GM03348 (cell line): ENCODE results near the gene PRKRA.
A peak's percentile ranks its signal among the peaks of the same experiment; 100 is the strongest.
"Not testable (repeated sequence)": the region's sequence is repeated elsewhere in the genome, so short reads cannot be mapped to it uniquely, and the experiment has no call there.

Experiments used
- DNase-seq: peaks from one replicate; pipeline ENCODE4 v3.0.0; 2012; ENCODE audit warnings: low spot score

Gene PRKRA

DNA sequence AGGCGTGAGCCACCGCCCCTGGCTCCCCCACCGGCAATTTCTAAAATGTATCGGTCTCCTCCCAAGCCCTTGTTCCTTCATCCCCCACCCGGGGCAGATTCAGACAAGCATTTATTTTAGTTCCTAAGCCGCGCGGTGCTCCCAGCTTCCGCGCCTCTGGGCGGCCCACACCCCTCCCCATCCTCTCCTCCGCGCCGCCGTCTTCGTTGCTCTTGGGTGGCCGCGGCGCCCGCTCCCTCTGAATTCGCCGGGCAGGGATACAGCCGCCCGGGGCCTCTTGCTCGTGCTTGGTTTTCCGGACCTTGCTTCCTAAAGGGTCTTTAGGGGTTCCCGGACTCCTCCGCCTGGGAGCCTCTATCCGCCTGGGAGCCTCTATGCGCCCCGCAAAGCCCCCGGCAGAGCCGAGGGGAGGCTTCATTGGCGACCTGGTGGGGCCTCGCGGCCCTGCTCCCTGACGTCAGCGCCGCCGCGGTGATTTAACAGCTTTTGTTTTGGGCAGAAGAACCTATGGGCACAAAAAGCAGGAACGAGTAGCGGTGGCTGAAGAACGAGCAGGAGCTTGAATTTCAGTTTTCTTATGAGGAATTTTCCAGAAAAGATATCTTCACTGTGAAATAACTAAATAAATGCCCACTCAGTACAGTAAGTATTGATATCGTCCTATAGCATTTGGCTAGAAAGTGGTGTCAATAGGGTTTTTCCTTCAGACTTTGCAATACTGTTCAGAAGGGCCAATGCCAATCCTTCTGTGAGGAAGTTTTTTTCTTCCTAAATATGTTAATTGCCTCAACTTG, 37.3 kb downstream of the PRKRA start:
- peak; percentile 79 for DNase-seq

DNA sequence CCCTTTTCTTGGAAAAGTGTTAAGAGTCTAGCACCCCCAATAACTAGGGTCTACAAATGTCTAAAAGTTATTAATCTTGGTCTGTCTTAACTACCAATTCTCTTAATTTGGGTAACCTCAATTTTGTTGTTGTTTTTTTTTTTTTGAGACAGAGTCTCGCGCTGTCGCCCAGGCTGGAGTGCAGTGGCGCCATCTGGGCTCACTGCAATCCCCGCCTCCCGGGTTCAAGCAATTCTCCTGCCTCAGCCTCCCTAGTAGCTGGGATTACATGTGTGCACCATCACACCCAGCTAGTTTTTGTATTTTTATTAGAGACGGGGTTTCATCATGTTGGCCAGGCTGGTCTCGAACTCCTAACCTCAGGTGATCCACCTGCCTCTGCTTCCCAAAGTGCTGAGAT, 38.5 kb downstream of the PRKRA start:
- DNase-seq: not testable (repeated sequence)

GRCh38 chr2:178412047-178412446, 38.9 kb downstream of the PRKRA start:
- DNase-seq: no peak

DNA sequence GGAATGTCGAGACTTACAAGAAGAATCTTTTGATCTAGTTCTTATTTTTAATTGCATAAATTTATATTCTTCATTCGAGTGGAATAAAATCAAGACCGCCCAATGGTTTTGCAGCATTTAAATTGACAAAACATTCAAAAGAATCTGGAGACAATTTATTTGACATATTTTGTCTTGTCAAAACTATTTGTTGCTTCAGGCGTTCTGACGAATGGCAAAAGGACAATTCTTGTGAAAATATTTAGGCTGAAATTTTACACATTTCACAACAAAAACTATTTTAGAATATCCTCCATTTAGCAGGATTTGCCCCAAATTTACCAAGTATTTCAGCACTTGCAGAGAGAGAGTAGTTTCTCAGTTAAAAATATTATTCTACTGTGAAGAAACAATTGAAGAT, 41.7 kb downstream of the PRKRA start:
- no peak for DNase-seq

GRCh38 chr2:178404368-178404767, 46.6 kb downstream of the PRKRA start:
- peak; percentile 74 for DNase-seq

- DNase-seq: no peak
Observed at GRCh38 chr2:178403671-178404306, 47.2 kb downstream of the PRKRA start.

DNA sequence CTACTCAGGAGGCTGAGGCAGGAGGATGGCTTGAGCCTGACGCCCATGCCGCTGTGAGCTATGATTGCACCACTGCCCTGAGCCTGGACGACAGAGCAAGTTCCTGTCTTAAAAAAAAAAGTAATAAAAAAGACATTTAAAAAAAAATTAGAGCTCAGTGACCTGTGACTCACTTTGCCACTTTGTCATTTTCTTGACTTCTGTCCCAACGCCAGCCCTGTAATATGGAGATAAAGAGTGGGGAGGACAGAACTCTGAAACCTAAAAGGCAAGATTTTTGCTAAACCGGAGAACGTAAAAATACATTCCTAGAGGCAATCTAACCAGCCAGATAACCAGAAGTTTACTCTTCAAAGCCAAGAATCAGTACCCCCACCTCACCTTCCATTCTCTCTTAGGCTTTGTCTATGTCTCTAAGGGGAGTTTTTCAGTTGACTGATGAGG, 49.0 kb downstream of the PRKRA start:
- no peak for DNase-seq

DNA sequence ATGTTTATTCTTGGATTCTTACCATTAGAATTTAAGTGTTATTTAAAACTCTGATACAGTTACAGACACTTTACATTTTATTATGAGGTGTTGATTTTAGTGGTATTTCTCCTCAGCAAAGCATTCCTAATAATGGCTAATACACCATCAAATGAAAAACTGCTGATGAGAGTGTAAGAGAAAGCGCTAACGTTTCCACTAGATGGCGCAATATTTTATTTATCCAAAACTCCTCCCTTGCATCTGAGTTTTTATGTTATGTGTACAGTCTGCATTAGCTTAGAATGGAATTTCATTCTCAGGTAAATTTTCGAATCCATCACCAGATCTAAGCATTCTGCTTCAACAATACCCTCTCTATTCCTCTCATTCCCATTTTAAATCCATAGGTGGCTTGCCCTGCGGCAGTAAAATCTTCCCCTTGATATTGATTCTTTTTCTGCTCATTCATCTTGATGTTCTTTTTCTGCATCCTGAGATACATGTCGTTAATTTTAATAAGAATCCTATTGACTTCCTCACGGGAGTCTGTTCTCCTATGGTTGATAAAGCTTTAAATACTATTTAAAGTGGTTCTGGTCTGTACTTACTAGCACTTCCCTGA, 53.9 kb downstream of the PRKRA start:
- peak; percentile 57 for DNase-seq

DNA sequence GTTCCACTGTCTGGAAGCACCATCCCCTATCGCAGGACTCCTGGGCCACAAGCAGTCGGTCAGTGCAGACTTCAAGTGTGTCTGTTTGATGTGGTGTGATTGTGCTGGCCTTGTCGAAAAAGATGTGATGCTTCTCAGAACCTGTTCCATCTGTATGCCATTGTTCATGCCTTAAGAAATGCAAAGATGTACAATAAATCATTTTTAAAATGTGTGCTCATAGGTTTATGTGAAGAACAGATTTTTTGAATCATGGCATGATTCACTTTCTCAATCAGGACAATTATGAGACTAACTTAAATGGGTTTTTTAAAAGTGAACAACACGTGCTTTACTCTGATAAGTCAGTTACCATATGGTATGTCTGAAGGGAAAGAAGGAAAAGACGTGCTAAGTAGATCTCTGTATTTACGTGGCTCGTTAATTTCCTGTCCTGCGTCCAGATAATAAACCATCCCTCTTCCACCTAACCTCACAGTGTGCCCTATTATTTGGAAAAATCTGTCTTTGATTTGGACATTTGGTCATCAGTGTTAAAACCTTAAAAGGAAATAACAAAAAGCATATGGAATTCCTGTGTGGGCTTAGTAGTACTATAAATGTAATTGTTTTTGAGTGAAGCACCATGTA, 54.9 kb downstream of the PRKRA start:
- no peak for DNase-seq

DNA sequence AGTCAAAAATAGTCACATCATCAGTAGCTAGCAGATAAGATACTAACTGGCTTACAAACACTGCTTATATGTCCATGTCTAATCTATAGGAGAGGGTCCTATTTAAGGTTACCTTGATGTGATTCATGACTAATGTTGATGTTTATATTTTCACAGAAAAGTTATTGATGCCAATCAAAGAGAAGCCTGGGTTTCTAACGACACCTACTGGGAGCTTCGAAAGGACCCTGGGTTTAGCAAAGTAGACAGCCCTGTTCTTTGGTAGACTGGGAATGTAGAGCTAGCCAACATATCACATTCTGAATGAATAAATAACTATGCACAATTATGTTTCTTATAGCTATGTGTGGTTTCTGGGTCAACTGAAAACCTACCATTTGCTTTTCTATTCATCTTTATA, 55.7 kb downstream of the PRKRA start:
- DNase-seq: no peak

DNA sequence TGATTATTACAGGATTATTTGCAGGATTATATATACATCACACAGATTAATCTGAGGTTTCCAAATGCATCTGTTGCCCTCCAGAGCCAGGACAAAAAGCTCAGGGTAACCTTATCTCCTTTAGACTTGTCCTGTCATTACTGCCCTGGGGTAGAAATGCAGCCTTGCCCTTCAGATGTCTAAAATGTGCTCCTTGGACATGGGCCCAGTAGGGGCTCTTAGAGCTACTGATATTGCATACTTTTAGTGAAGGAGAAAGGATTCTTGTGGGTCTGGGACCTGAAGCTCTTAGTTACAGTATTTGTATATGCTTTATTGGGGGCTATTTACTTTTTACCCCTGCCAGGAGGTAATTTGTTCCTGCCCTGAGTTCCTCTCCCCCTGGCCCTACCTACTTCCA, 56.1 kb downstream of the PRKRA start:
- no peak for DNase-seq

DNA sequence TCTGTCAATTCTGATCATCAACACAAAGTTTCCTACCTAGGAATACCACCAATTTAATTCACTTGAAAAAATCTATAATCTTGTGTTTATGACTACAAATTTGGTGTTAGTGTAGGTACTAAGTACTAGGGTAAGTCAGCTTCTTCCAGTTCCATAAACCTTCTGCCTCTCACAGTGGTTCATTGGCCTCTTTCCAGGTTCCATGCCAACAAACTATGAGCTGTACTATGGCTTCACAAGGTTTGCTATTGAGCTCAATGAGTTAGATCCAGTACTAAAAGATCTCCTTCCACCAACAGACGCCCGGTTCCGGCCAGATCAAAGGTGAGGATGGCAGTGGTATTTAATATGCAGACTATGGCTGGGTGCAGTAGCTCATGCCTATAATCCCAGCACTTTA, 58.8 kb downstream of the PRKRA start:
- no peak for DNase-seq

DNA sequence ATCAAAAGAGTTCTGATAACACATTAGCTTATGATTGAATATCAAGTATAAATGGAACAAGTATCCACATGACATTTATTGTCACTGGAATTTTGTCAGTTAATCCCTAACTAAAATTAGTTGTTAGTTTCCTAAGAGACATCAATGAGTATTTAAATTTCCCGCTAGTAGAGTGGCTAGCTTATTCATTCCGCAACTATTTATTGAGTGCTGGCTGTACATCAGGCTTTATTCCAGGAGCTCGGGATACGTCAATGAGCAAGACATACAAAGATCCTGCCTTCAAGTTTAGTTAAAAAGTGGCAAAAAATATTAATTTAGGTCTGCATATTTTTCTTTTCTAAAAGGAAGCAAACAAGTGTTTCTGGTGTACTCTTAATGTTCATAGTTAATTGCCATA, 59.3 kb downstream of the PRKRA start:
- no peak for DNase-seq

DNA sequence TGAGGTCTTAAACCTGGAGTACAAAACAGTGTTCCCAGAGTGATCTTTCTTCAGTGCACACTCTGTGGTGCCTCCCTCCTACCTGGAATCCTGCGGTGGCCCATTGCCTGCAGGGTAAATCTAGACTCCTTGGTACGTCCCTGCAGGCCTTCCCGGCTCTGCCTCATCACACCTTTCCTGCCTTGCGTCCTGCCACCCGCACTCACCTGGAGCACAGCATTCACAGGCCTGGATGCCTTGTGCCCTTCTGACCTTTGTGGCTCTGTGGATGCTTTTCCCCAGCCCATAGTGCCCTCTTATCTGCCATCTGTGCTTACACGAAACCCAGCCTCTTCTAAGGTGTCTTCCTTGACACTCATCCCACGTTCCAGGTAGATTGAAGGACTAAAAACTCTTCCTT, 62.7 kb downstream of the PRKRA start:
- DNase-seq: no peak

DNA sequence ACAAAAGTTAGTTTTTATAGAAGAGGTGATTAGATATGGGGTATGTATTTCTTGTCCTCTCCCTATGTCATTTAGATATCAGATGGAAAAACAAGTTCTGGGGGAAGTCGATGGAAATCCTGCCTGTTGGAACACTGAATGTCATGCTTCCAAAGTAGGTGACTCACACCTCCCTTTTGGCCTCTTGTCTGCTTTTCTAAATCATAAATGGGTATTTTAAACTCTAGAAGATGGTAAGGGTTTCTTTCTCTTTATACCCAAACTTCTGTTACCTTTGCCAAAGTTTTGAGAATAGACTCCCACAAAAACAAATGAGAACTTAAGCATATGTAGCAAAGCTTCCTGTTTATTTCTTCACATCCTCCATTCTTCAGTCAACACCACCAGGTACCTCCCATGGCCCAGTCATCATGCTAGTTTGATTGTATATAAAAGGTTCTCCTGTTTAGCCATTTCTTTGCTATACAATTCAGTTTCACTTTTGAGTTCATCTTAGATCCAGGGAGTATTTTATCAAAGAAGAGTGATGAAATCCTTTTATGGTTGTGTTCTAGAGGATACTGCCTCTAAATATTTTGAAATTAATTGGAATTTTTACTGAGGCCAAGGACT, 63.9 kb downstream of the PRKRA start:
- DNase-seq: no peak

DNA sequence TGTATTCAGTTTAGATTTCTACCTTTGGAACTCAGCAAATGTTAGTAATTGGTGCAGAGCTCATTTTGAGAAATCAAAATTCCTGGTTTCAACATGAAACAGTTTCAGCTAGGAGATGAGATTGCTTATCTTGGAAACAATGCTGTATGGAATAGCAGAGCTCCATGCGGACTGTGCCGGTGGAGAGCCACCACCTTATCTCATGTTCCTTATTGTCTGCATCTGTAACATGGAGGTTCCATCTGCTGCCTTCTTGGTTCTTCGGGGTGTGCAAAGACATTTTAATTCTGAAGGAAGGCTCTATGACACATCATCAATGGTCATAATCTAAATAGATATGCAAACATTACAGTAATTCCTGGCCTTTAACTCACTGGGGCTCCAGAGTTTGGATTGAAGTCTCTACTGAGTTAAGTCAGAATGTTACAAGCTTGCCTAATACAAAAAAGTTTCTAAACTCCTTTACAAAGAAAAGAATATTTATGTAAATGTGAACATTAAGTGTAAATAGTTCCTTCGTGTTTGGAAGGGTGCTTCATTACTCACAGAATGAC, 65.3 kb downstream of the PRKRA start:
- no peak for DNase-seq

- DNase-seq: no peak
Observed at GRCh38 chr2:178383718-178384117, 67.3 kb downstream of the PRKRA start.
